ENCODE results near the gene TLE2. TPM values are rescaled to one million over a fixed set of nuclear protein-coding genes. Genes with fewer than 3 reads are reported as not detected.

The TLE2 gene
- total RNA-seq, 3 donors from 2014 or later (not counting 1 experiment from before 2014, with no cell fraction given): 6.1 to 8.8 (median 8.2) TPM

GRCh38 chr19:2989236-2989946, 39.7 kb downstream of the TLE2 start:
- Mint-ChIP-seq H3K4me3 (no peak overlapping the region), H3K9me3 (no peaks in the 10 kb centered on the region), H3K27me3 (ENCODE audit: low read depth in 2 of 2) (no peaks in the 10 kb centered on the region), H3K36me3 (no peaks in the 10 kb centered on the region), H3K4me1 (no peaks in the 10 kb centered on the region), H3K27ac (no peak overlapping the region)
- Histone ChIP-seq H3K27me3 (ENCODE audit: control insufficient read depth, insufficient read depth, low read length) (no peaks in the 10 kb centered on the region), H3K4me1 (ENCODE audit: control insufficient read depth, insufficient read depth, low read length) (no peaks in the 10 kb centered on the region), H3K9me3 (ENCODE audit: control insufficient read depth, insufficient read depth, low read length) (no peaks in the 10 kb centered on the region), H3K4me3 (ENCODE audit: low read length) (no peak overlapping the region), H3K27ac (ENCODE audit: low read length) (no peak overlapping the region), H3K36me3 (ENCODE audit: control insufficient read depth, insufficient read depth, low read length) (no peaks in the 10 kb centered on the region)
- TF ChIP-seq CTCF (IDR thresholded peaks at IDR 0.05): no peak
- WGBS (ENCODE audit: insufficient coverage): 92% methylated on average over 13 of the region's 15 CpGs
- no peak for DNase-seq
- intact Hi-C loops (cut with micrococcal nuclease): no loop called here
- no peak for ATAC-seq

DNA sequence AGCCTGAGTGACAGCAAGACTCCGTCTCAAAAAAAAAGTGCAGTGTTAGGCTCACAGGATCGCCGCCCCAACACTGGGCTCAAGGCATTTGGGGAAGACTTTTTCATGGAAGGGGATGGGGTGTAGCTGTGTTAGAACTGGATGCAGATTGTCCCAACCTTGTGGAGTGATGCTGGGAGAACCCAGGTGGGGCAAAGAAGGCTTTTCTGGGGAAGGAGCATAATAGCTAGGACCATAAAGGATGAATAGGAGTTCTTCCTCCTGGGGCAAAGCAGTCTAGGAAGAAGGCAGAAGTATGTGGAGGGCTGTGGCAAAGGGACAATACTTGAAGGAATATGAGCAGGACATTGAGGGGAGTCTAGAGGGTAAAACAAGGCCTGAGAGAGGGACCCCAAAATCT, 40.5 kb downstream of the TLE2 start:
- no peaks in the 10 kb centered on the region for H3K9me3 Mint-ChIP-seq

DNA sequence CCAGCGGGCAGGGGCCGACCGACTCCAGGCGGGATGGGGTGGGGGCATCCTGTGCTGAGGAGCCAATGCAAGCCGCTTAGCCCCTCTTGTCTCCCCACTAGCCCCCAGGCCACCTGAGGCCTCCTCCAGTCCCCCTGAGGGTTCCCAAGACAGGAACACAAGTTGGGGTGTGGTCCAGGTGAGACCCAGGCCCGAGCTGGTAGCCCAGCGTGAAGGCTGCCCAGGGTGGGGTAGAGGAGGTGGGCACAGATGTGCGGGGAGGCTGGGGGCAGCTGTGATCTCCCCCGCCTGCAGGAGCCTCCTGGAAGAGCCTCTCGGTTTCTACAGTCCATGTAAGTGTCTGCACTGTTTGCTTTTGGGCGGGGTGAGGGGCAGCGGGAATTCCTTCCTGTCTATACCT, 41.3 kb downstream of the TLE2 start:
- no peak for TF ChIP-seq CTCF (IDR thresholded peaks at IDR 0.05)
- WGBS (ENCODE audit: insufficient coverage): 87% methylated on average over 11 of the region's 12 CpGs
- H3K4me3 Mint-ChIP-seq: no peak overlapping the region
- H3K36me3 ChIP-seq (ENCODE audit: control insufficient read depth, insufficient read depth, low read length): no peaks in the 10 kb centered on the region
- intact Hi-C loops (cut with micrococcal nuclease): no loop called here
- no peak overlapping the region for H3K27ac Mint-ChIP-seq
- H3K27ac ChIP-seq (ENCODE audit: low read length): no peak overlapping the region
- H3K9me3 Mint-ChIP-seq: no peaks in the 10 kb centered on the region
- peaks cover 5% of the 10 kb centered on the region for H3K4me1 ChIP-seq (ENCODE audit: control insufficient read depth, insufficient read depth, low read length)
- peaks cover 0 to 8% of the 10 kb centered on the region in 2 donors for H3K27me3 Mint-ChIP-seq (ENCODE audit: low read depth in 2 of 2)
- ATAC-seq (no peak), DNase-seq (no peak)
- H3K27me3 ChIP-seq (ENCODE audit: control insufficient read depth, insufficient read depth, low read length): peaks cover 3% of the 10 kb centered on the region
- H3K36me3 Mint-ChIP-seq: no peaks in the 10 kb centered on the region
- no peak overlapping the region for H3K4me3 ChIP-seq (ENCODE audit: low read length)
- H3K4me1 Mint-ChIP-seq: peaks cover 0 to 5% of the 10 kb centered on the region in 2 donors
- no peaks in the 10 kb centered on the region for H3K9me3 ChIP-seq (ENCODE audit: control insufficient read depth, insufficient read depth, low read length)

More for the DNA sequence above, 40.5 kb downstream of the TLE2 start:
- peaks cover 3% of the 10 kb centered on the region for H3K27me3 ChIP-seq (ENCODE audit: control insufficient read depth, insufficient read depth, low read length)
- no peak overlapping the region for H3K4me3 Mint-ChIP-seq
- no peak for TF ChIP-seq CTCF (IDR thresholded peaks at IDR 0.05)
- DNase-seq: no peak
- no peak for ATAC-seq
- no peaks in the 10 kb centered on the region for H3K36me3 ChIP-seq (ENCODE audit: control insufficient read depth, insufficient read depth, low read length)
- WGBS (ENCODE audit: insufficient coverage): 97% methylated on average over 3 of the region's 3 CpGs
- H3K27ac ChIP-seq (ENCODE audit: low read length): no peak overlapping the region
- no peaks in the 10 kb centered on the region for H3K36me3 Mint-ChIP-seq
- intact Hi-C loops (cut with micrococcal nuclease): no loop called here
- H3K4me1 ChIP-seq (ENCODE audit: control insufficient read depth, insufficient read depth, low read length): peaks cover 5% of the 10 kb centered on the region
- no peaks in the 10 kb centered on the region for H3K4me1 Mint-ChIP-seq
- no peaks in the 10 kb centered on the region for H3K9me3 ChIP-seq (ENCODE audit: control insufficient read depth, insufficient read depth, low read length)
- H3K27me3 Mint-ChIP-seq (ENCODE audit: low read depth in 2 of 2): peaks cover 0 to under 1% of the 10 kb centered on the region in 2 donors
- no peak overlapping the region for H3K4me3 ChIP-seq (ENCODE audit: low read length)
- H3K27ac Mint-ChIP-seq: no peak overlapping the region
